HEK293 (cell line): ENCODE data around the gene ESCO1.
"Not testable (repeated sequence)": the region's sequence is repeated elsewhere in the genome, so short reads cannot be mapped to it uniquely, and the experiment has no call there.

Experiments
- GLI4 ChIP-seq: fragments of 450-650 bp; formaldehyde crosslinking; IDR thresholded peaks from 2 replicates; pipeline ENCODE4 v1.5.1; 2016; ENCODE audit warnings: missing biosample characterization, missing genetic modification characterization
- MYNN ChIP-seq: fragments of 450-650 bp; formaldehyde crosslinking; IDR thresholded peaks from 2 replicates; pipeline ENCODE4 v1.5.1; 2016; ENCODE audit warnings: missing biosample characterization, missing genetic modification characterization, borderline replicate concordance
- ZBTB1 ChIP-seq: fragments of 450-650 bp; formaldehyde crosslinking; IDR thresholded peaks from 2 replicates; pipeline ENCODE4 v1.5.1; 2016; ENCODE audit warnings: missing biosample characterization, missing genetic modification characterization
- ZFP3 ChIP-seq: fragments of 450-650 bp; formaldehyde crosslinking; IDR thresholded peaks from 2 replicates; pipeline ENCODE4 v1.5.1; 2016; ENCODE audit warnings: low read depth, missing biosample characterization, missing genetic modification characterization
- ZNF184 ChIP-seq: fragments of 450-650 bp; IDR thresholded peaks from 2 replicates; pipeline ENCODE4 v1.5.1; 2018; ENCODE audit warnings: missing biosample characterization, mild to moderate bottlenecking, missing genetic modification characterization
- ZNF274 ChIP-seq, 2 experiments: fragments of 200-500 bp in 1 of 2; fragments of 450-650 bp in 1 of 2; sonication (Bioruptor generic) in 1 of 2; formaldehyde crosslinking in 1 of 2; IDR thresholded peaks; 2 replicates each; pipeline versions ENCODE4 v1.5.1 to v1.6.1; 2014 to 2016; ENCODE audit warnings: borderline replicate concordance in 1 of 2, inconsistent platforms in 1 of 2, low read length in 1 of 2, missing biosample characterization in 1 of 2, missing genetic modification characterization in 1 of 2
- ZNF558 ChIP-seq: fragments of 450-650 bp; formaldehyde crosslinking; IDR thresholded peaks from 2 replicates; pipeline ENCODE4 v1.5.1; 2016; ENCODE audit warnings: missing biosample characterization, missing genetic modification characterization
- TF ChIP-seq, protein P1 (sequence below): fragments of 450-650 bp; formaldehyde crosslinking; IDR thresholded peaks from 2 replicates; pipeline ENCODE4 v1.5.1; 2016; ENCODE audit warnings: missing biosample characterization, missing genetic modification characterization
- TF ChIP-seq, protein P2 (sequence below): fragments of 450-650 bp; IDR thresholded peaks from 2 replicates; pipeline ENCODE4 v1.5.1; 2018; ENCODE audit warnings: missing biosample characterization, missing genetic modification characterization

DNA sequence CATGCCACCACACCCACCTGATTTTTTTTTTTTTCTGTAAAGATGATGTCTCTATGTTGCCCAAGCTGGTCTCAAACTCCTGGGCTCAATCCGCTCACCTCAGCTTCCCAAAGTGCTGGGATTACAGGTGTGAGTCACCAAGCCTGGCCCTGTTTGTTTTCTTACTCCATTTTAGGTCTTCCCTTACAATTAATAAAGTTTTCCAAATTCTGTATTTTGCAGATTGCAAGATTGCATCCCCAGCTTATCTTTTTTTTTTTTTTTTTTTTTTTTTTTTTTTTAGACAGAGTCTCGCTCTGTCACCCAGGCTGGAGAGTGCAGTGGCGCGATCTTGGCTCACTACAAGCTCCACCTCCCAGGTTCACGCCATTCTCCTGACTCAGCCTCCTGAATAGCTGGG, 39.9 kb upstream of the ESCO1 start:
- TF ChIP-seq ZNF558 (tag by site-specific recombination); MYNN (tag by site-specific recombination); ZFP3 (tag by site-specific recombination); GLI4 (tag by site-specific recombination); ZNF184; ZNF274 (IDR thresholded peaks at IDR 0.05; ENCODE audit: low read length); ZNF274 (tag by site-specific recombination; IDR thresholded peaks at IDR 0.05; ENCODE audit: borderline replicate concordance); ZBTB1 (tag by site-specific recombination): not testable (repeated sequence)
- TF ChIP-seq, protein P1, sequence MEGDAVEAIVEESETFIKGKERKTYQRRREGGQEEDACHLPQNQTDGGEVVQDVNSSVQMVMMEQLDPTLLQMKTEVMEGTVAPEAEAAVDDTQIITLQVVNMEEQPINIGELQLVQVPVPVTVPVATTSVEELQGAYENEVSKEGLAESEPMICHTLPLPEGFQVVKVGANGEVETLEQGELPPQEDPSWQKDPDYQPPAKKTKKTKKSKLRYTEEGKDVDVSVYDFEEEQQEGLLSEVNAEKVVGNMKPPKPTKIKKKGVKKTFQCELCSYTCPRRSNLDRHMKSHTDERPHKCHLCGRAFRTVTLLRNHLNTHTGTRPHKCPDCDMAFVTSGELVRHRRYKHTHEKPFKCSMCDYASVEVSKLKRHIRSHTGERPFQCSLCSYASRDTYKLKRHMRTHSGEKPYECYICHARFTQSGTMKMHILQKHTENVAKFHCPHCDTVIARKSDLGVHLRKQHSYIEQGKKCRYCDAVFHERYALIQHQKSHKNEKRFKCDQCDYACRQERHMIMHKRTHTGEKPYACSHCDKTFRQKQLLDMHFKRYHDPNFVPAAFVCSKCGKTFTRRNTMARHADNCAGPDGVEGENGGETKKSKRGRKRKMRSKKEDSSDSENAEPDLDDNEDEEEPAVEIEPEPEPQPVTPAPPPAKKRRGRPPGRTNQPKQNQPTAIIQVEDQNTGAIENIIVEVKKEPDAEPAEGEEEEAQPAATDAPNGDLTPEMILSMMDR (tag by site-specific recombination), result not testable (repeated sequence)
- TF ChIP-seq, protein P2, sequence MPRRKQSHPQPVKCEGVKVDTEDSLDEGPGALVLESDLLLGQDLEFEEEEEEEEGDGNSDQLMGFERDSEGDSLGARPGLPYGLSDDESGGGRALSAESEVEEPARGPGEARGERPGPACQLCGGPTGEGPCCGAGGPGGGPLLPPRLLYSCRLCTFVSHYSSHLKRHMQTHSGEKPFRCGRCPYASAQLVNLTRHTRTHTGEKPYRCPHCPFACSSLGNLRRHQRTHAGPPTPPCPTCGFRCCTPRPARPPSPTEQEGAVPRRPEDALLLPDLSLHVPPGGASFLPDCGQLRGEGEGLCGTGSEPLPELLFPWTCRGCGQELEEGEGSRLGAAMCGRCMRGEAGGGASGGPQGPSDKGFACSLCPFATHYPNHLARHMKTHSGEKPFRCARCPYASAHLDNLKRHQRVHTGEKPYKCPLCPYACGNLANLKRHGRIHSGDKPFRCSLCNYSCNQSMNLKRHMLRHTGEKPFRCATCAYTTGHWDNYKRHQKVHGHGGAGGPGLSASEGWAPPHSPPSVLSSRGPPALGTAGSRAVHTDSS (tag by site-specific recombination), result not testable (repeated sequence)
